Prostate gland (tissue), 2 donors: ENCODE measurements around the gene KCNE3. TPM values are rescaled to one million over a fixed set of nuclear protein-coding genes. Genes with fewer than 3 reads are reported as not detected.

Experiments
- DNase-seq: peaks from one replicate; pipeline ENCODE4 v3.0.0-alpha.2; 2019; ENCODE audit warnings: low spot score
- H3K27ac ChIP-seq, 2 donors: fragments of 200-600 bp; sonication (generic); 2 replicates each; pipeline ENCODE4 v1.5.1; 2017 to 2019
- H3K27me3 ChIP-seq: fragments of 200-600 bp; sonication (generic); replicated peaks from 2 replicates; pipeline ENCODE4 v1.5.1; 2019; ENCODE audit not compliant: insufficient read depth
- H3K36me3 ChIP-seq, 2 donors: fragments of 200-600 bp; sonication (generic); 1 replicate in 1 of 2; 2 replicates in 1 of 2; pipeline versions ENCODE4 v1.5.1 to v1.8.1; 2017 to 2019
- H3K4me1 ChIP-seq: fragments of 200-600 bp; sonication (generic); replicated peaks from 2 replicates; pipeline ENCODE4 v1.5.1; 2019
- H3K4me3 ChIP-seq, 2 donors: fragments of 200-600 bp; sonication (generic); 2 replicates each; pipeline ENCODE4 v1.5.1; 2017 to 2019
- H3K9me3 ChIP-seq: fragments of 200-600 bp; sonication (generic); 2 replicates; pipeline ENCODE4 v1.5.1; 2017
- POLR2A ChIP-seq: fragments of 450-650 bp; IDR thresholded peaks from one replicate; pipeline ENCODE4 v1.6.1; 2016; ENCODE audit warnings: antibody characterized with exemption, mild to moderate bottlenecking
- POLR2AphosphoS5 ChIP-seq: sonication (generic); formaldehyde crosslinking; IDR thresholded peaks from one replicate; pipeline ENCODE4 v1.6.1; 2017; ENCODE audit warnings: antibody characterized with exemption
- WGBS: methylation state at CpG from one replicate; pipeline ENCODE4 v1.1.5; 2018; 5-methylcytosine and 5-hydroxymethylcytosine counted together
- intact Hi-C: fragments of 100-400 bp; cut with DNase I; formaldehyde crosslinking; loops from one replicate; pipeline ENCODE4 v1.14.2; 2022
- total RNA-seq, 2 donors: library from RNA; depleted of rRNA; stranded (reverse); fragments of >200 nt; gene quantifications; one replicate each; pipeline ENCODE4 v1.1.0, GENCODE V29; 2016
- TF ChIP-seq, protein P1 (sequence below), 4 experiments: fragments of 200-600 bp in 2 of 4; fragments of 450-650 bp in 2 of 4; sonication (generic) in 2 of 4; IDR thresholded peaks; 1 replicate in 3 of 4; 2 replicates in 1 of 4; pipeline ENCODE4 v1.5.1; 2016 to 2019; ENCODE audit warnings: antibody characterized with exemption in 4 of 4, mild to moderate bottlenecking in 2 of 4, moderate library complexity in 2 of 4

The KCNE3 gene
- total RNA-seq, 2 donors from 2014 or later = 8.2 to 10.7 TPM

DNA sequence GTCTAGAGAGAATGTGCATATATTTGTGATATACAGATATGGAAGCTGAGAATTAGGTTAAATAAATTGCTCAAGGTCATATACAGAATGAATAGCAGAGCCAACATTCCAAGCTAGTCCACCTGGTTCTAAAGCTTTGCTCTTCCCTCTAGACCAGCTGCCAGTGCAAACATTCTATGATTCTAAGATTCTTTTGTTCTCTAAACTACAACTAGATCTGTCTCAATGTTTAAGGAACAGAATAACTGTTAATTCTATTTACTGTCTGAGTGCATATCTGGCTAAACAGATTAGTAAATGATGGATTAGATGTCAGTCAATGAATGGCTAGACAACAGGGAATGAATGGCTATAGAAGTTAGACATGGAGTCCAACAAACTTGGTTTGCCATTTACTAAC, 19.6 kb downstream of the KCNE3 start:
- no peak overlapping the region for H3K4me3 ChIP-seq
- TF ChIP-seq, protein P1, sequence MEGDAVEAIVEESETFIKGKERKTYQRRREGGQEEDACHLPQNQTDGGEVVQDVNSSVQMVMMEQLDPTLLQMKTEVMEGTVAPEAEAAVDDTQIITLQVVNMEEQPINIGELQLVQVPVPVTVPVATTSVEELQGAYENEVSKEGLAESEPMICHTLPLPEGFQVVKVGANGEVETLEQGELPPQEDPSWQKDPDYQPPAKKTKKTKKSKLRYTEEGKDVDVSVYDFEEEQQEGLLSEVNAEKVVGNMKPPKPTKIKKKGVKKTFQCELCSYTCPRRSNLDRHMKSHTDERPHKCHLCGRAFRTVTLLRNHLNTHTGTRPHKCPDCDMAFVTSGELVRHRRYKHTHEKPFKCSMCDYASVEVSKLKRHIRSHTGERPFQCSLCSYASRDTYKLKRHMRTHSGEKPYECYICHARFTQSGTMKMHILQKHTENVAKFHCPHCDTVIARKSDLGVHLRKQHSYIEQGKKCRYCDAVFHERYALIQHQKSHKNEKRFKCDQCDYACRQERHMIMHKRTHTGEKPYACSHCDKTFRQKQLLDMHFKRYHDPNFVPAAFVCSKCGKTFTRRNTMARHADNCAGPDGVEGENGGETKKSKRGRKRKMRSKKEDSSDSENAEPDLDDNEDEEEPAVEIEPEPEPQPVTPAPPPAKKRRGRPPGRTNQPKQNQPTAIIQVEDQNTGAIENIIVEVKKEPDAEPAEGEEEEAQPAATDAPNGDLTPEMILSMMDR (IDR thresholded peaks at IDR 0.05) = no peak
- TF ChIP-seq POLR2A (no peak), POLR2AphosphoS5 (peak; percentile 71)
- intact Hi-C loops = loop anchor here (2.0 to 5.0 kb wide), 4 partner anchors 59 to 483 kb away; no protein-coding TSS in a partner anchor
- no peaks in the 10 kb centered on the region for H3K27me3 ChIP-seq
- DNase-seq = no peak
- H3K9me3 ChIP-seq = no peaks in the 10 kb centered on the region
- no peaks in the 10 kb centered on the region for H3K36me3 ChIP-seq
- peaks cover 13% of the 10 kb centered on the region for H3K4me1 ChIP-seq
- H3K27ac ChIP-seq = no peak overlapping the region

DNA sequence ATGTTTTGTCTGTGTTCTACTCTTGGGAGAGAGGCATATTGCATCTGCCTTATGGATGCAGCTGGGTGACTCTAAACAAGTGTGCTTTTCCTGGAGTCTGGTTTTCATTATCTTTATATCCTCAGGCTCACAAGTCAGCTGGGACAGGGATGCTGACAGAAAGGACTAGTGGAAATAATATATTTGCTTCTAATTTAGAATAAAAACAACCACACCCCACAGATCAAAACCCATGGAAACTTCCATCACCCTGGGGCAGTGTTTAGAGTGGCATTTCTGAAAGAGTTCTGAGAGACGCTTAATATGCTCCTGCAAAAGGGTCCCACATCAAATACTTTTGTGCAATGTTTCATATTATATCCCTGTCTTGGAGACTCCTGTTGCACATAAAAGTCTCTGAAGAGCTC, 20.8 kb downstream of the KCNE3 start:
- H3K4me3 ChIP-seq = no peak overlapping the region
- 92% methylated on average over 1 of the region's 1 CpG for WGBS

DNA sequence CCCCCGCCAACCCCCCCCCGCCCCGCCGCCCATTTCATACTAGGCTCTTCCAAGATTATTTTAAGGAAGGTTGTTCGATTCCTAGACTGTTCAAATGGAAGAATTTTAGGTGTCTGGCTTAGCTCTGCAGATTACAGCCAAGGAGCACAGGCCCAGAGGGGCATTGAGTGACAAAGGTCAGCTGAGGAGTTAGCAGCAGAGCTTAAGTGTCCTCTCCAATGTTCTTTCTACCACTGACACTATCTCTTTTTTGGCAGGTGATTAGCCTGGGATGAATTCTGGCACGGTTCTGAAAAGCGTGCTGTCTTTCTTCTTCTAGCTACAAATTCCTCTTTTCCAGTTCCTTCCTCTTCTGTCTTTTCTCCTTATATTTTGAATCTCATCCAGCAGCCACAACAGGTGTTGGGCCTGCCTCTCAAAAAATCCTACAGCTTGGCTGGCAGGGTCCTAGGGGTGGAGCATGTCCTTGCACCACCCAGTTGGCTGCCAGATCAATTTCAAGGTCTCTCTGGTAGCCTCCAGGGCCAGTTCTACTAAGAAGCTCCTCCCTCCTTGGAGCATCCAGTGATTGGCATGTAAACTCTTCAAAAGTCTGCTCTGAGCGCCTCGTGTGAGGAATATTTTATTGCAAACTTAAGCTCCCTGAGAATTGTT, 23.0 kb downstream of the KCNE3 start:
- WGBS = 65% methylated on average over 9 of the region's 9 CpGs
- no peak overlapping the region for H3K27ac ChIP-seq
- H3K4me3 ChIP-seq = no peak overlapping the region
- intact Hi-C loops = no loop called here
- no peak for TF ChIP-seq POLR2AphosphoS5
- TF ChIP-seq, protein P1 (IDR thresholded peaks at IDR 0.05) = no peak
- TF ChIP-seq POLR2A = no peak
- no peaks in the 10 kb centered on the region for H3K36me3 ChIP-seq
- no peaks in the 10 kb centered on the region for H3K27me3 ChIP-seq
- peaks cover 20% of the 10 kb centered on the region for H3K4me1 ChIP-seq
- no peaks in the 10 kb centered on the region for H3K9me3 ChIP-seq
- no peak for DNase-seq

More for the DNA sequence above, 20.8 kb downstream of the KCNE3 start:
- no peak for DNase-seq
- Histone ChIP-seq H3K27me3 (no peaks in the 10 kb centered on the region), H3K36me3 (no peaks in the 10 kb centered on the region), H3K4me1 (peaks cover 20% of the 10 kb centered on the region), H3K27ac (no peak overlapping the region), H3K9me3 (no peaks in the 10 kb centered on the region)
- TF ChIP-seq POLR2A (no peak), POLR2AphosphoS5 (no peak)
- TF ChIP-seq, protein P1 (IDR thresholded peaks at IDR 0.05) = no peak
- intact Hi-C loops = loop anchor here (5.0 kb wide), 1 partner anchor 124 kb away; no protein-coding TSS in a partner anchor

DNA sequence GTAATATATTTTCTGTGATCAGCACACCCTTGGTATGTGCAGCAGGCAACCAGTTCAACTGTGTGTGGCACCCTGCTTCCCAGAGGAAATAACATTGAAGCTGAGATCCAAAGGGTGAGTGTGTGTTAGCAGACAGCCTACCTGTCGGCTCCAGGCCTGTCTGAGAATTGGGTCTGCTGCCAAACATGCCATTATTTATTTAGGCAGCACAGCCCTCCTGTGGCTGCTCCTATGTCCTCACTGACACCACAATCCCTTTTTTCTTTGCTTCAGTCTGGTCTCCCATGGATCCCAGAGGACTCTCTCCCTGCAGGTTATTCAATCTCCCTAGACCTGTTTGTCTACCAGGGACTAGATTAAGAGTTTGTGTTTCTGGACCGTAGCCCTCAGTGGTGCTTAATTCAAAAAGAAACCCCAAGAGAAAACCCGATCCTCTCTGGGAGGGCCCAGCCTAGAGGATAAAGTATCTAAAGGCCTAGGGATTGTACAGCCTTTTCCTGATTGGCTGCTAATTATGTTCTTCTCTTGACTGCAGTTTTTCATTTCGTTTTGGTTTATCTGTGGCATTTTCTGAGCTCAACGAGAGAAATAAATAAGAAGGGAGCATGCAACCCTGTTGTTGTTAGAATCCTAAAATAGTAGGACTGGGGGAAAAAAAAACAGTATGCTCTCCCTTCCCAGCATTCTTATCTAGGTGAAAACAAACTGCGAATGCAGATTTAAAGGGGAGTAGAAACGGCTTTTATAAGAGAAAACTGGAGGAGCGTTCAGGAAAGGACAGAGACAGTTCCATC, 24.1 kb downstream of the KCNE3 start:
- intact Hi-C loops = no loop called here
- 14% methylated on average over 8 of the region's 8 CpGs for WGBS
- Histone ChIP-seq H3K4me1 (peaks cover 16% of the 10 kb centered on the region), H3K36me3 (no peaks in the 10 kb centered on the region), H3K27me3 (no peaks in the 10 kb centered on the region), H3K9me3 (no peaks in the 10 kb centered on the region), H3K4me3 (no peak overlapping the region), H3K27ac (peak overlapping the region; percentile 16 to 24)
- no peak for TF ChIP-seq POLR2A
- TF ChIP-seq, protein P1 (IDR thresholded peaks at IDR 0.05) = peak in 3 of 4 experiments; percentile 35 to 65 (median 62)
- peak; percentile 85 for DNase-seq
